GM21717 (cell line): ENCODE data around the gene NEK2.
"Not testable (repeated sequence)": the region's sequence is repeated elsewhere in the genome, so short reads cannot be mapped to it uniquely, and the experiment has no call there.

Experiments used
- ATAC-seq: cut with Tn5 transposase; IDR thresholded peaks from one replicate; pipeline ENCODE4 v1.9.1; 2021; ENCODE audit warnings: mild to moderate bottlenecking, moderate library complexity; ENCODE audit not compliant: unreplicated experiment

Gene NEK2

DNA sequence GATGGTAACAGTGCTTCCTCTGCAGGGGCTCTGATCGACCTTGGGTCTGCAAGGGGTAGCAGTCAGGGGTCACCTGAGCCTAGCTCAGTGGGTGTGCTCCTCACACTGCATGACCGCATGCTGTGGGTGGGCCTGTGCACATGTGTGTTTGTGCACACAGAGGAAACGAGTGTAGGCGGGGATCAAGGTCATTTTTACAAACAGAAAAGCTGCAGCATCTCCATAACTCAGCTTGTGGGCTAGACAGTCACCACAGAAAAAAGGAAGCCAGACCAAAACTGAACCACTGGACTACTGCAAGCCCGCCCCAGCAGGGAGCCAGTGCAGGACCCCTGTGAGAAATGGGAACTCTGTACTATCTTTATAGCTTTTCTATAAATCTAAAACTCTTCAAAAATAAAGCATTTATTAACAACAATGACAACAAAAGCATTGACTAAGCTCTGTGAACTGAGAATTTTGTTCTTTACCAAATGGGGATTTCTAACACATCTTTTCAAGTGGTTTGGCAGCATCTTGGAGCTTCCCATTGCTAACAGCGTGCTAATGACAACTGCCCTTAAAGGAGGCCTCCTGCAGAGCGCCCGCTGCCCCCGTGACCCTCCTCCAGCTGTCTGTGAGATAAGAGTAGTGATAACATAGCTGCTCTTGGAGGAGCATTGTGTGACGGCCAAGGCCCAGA is 19.9 kb upstream of the NEK2 start:
- ATAC-seq, result peak; percentile 51

DNA sequence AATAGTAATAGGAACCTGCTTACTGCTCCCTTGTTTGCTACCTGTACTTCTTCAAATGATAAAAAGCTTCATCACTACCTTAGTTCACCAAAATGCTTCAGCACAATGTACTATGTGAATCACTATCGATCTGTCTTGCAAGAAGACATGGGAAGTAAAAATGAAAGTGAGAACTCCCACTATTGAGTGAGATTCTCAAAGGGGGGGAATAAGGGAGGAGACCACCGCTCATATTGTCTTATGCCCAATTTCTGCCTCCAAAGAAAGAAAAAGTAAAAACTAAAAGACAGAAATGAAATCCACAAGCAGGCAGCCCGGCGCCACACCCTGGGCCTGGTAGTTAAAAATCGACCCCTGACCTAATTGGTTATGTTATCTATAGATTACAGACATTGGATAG is 18.5 kb upstream of the NEK2 start:
- not testable (repeated sequence) for ATAC-seq

DNA sequence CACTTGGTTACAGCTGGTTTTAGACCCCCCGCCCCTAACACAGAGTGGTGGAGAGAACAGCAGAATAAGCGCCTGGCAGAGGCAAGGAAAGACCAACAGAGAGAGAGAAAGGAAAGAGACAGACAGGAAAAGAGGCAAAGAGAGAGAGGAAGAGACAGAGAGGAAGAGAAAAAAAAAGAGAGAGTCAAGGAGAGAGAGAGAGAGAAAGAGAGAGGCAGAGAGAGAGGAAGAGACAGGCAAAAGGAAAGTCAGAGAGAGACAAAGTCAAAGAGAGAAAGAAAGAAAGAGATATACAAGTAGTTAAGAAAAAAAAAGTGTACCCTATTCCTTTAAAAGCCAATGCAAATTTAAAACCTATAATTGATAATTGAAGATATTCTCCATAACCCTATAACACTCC is 13.0 kb upstream of the NEK2 start:
- no peak for ATAC-seq

DNA sequence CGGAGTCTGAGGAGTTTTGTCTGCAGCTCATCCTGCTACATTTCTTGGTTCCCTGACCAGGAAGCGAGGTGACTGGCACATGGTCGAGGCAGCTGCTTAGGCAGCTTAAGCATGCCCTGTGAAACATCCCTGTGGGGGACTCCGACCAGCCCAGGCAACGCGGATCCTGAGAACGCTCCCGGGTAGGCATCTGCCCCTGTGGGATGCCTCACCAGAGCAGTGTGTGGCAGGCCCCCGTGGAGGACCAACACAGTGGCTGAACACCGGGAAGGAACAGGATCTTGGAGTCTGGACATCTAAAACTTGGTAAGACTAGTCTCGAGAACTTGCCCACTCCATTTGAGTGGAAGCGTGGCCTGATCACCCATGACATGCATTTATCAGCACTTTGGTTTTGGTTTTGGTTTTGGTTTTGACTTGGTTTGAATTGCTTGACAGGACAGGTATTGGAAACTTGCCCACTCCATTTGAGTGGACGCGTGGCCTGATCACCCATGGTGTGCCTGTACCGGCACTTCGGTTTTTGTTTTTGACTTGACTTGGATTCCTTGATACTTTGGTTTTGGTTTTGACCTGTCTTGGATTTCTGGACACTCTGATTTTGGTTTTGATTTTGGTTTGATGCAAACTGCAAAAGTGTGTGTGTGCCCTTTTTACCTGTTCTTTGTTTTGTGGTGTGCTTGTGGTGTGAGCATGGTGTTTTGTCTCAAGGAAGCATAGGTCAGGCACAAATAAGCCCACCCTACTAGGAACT is 12.2 kb upstream of the NEK2 start:
- no peak for ATAC-seq

DNA sequence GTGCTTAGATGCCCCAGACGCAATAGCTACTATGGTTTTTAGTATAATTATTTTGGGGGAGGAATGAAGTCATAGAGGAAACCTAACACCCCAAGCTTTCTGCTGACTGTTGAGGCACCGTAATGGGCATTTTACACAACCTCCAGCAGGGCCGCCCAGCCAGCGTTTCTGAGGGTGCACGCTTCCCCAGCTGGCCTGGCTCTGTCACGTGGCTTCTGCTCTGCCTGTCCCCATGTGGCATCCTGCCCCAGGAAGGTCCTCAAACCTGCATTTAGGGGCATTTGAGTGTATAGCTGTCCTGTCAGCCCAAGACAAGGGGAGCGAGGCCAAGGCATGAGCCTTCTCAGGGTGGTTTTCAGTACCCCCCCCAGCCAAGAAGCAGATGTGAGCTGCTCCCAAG is 10.4 kb upstream of the NEK2 start:
- ATAC-seq, result no peak

DNA sequence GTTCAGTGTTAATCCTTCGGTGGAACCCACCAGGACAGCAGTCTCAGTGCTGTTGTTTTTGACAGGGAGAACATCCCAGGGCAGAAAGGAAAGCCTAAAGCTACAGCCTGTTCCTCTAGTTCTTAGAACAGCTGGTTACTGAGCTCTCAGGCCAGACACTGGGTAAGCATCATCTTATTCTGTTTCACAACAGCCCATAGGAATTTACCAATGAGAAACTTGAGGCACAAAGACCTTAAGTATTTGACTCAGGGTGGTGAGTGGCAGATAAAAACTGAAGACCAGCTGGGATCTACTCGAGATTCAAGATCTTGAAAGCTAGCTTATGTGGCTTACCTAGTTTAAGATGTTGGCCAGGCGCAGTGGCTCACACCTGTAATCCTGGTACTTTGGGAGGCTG is 9.4 kb upstream of the NEK2 start:
- no peak for ATAC-seq

DNA sequence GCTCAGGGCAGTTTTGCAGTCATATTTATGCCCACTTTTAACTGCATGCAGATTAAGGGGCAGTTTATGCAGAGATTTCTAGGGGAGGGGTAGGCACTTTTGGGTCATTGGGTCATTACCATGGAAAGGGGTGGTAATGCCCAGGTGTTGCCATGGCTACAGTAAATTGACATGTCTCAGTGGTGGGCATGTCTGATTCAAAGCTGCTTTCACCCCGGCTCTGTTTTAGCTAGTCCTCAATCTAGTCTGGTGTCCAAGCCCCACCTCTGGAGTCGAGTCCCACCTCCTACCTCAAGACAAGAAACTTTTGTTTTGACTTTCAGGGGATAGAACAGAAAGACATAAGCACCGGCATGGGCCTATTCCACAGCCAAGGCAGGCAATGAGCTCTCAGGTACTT is 8.9 kb upstream of the NEK2 start:
- ATAC-seq, result no peak

DNA sequence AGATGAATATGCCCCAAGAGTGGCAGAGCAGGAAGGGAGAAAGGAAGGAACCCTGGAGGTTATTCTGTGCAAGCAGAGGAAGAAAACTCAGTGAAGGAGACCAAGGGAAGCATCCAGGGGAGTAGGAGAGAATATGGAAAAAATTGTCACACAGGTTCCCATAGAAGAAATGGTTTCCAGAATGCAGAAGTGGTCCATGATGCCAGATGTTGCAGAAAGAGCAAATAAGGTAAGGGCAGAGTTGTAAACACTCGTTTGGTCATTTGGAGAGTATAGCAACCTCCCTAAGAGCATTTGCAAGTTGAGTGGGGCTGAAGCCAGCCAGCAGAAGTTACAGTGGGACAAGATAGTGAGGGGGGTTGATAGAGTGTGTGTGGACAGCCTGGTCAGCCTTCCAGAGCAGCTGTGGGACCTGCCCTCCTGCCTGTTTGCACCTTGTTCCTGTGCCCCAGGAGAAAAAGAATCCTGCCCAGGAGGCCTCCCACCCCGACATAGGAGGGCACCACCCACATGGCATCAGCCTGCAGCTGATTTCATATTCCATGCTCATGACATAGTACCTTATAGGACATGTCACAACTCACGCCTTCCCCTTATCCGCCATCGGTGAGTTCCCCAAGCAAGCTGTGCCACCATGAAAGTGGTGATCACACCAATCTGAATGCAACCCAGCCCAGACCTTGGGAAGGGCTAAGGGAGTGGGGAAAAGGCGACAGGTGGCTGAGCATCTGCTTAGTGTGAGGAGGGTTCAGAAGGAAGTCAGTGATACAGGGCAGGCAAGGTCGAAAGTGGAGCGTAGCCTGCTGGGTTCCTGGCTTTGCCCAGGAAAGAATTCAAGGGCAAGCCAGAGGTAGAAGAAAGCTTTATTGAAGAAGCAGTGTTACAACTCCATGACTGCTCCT is 8.2 kb upstream of the NEK2 start:
- ATAC-seq, result no peak

DNA sequence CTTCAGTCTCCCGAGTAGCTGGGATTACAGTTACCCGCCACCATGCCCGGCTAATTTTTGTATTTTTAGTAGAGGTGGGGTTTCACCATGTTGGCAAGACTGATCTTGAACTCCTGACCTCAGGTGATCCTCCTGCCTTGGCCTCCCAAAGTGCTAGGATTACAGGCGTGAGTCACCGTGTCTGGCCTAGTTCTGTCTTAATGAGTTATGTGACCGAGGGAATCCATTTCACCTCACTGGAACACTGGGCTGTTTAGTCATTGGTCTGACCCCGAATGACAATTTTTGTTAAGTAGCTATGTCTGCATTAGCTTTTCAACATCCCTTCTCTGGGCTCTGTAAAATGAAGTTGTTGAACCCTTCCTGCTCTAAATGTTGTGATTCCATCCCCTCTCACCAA is 6.8 kb upstream of the NEK2 start:
- not testable (repeated sequence) for ATAC-seq

DNA sequence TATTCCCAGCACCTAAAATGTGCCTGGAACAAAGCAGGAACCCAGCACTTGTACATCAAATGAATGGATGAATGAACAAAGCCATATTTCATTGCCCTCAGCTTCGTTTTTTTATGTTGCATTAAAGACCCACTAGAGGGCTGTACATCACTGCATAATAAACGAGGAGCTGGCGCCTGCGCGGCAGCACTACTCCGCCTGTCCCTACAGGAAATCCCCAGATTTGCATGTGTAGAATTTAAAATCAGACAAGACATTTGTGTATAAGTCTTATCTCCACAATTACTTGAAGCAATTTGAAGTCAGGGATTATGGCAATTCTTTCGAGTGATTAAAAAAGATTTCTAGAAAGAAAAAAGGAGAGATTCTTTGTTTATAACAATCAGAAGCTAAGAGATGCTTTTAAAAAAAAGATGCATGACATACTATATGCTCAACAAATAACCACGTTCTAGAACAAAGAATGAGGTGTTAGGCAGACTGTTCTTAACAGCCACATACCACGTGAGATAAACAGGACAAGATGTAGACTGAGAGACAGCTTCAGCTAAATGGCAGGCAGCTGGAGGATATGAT is 5.4 kb upstream of the NEK2 start:
- ATAC-seq, result peak; percentile 84

DNA sequence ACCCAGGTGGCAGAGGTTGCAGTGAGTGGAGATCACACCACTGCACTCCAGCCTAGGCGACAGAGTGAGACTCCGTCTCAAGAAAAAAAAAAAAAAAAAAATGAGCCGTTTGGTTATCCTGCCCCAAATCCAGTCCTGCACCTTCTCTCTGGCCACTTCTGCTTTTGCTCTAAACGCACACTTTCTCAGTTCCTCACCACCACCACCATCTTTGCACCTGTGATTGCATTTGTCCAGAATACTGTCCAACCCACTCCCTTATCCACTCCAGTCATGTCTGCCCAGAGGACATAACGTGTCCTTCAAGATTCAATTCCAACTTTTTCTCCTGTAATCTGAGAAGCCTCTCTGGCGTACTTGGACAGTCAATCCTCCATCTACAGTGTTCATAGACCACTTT is 2.2 kb upstream of the NEK2 start:
- no peak for ATAC-seq

DNA sequence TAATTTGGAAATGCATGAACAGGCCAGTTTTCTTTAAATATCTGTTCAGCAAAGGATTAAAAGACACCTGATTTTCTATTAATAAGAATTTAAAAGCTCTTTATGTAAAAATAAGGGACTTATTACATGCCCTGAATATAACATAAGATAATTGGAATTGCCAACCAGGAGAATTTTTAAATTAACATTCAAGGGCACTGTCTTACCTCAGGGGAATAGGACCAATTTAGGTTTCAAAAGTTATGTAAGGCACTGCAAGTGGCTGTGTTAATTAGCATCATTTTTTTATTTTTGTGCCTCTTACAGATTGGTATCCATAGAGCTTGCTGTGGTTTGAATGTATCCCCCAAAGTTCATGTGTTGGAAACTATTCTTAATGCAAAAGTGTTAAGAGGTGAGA is 1.3 kb upstream of the NEK2 start:
- no peak for ATAC-seq

DNA sequence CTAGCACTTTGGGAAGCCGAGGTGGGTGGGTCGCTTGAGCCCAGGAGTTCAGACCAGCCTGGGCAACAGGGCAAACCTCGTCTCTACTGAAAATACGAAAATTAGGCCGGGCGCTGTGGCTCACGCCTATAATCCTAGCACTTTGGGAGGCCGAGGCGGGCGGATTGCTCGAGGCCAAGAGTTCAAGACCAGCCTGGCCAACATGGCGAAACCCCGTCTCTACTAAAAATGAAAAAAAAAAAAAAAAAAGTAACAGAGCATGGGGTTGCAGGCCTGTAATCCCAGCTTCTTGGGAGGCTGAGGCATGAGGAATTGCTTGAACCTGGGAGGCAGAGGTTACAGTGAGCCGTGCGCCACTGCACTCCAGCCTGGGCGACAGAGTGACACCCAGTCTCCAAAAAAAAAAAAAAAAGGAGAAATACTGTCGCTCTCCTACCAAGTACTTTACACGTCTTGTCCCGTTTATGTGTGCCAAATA is 724 bp upstream of the NEK2 start:
- no peak for ATAC-seq

DNA sequence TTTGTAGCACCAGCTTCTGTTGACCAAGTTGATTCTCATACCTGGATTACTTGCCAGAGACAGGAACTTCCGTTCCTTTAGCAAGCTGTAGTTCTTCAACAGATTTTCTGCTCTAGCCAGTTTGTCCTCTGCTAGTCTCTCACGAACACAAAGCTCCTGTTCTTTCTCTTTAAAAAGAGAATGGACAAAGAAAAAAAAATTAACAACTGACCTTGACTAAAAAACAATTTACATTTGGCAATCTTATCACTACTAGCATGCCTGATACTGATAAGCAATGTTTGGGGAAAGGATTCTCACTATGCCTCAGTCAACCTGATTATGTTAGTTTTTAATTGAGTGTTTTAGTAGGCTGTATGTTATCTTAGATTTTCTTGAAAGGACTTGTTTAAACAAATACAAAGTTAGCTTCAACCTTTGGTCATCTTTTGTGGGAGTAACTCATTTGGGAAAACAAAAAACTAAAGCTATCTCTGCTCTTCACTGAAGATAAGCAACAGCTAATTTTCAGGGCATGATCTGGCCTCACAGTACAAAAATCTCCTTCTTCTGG is 8.3 kb downstream of the NEK2 start:
- ATAC-seq, result no peak

DNA sequence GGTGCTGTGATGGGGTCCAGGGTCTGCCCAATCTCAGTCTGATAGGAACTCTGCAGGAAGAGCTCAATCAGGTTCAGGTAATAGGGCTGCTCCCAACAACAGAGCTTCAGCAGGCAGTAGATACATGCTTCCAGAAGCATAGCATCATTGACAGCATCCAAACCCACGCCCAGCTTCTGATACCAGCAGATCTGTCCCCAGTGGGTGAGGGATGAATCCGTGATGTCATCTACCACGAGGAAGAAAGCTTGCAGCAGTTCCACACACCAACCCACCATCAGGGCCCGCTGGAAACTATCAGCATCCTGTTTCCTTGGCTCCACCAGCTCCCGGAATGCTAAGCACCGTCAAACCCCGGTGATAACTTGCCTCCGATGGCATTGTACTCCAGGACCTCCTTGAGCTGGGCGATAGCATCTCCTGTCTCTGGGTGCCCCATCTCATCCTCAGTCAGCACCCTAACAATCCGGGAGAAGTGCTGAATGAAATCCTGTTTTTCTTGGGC is 14.7 kb downstream of the NEK2 start:
- no peak for ATAC-seq

DNA sequence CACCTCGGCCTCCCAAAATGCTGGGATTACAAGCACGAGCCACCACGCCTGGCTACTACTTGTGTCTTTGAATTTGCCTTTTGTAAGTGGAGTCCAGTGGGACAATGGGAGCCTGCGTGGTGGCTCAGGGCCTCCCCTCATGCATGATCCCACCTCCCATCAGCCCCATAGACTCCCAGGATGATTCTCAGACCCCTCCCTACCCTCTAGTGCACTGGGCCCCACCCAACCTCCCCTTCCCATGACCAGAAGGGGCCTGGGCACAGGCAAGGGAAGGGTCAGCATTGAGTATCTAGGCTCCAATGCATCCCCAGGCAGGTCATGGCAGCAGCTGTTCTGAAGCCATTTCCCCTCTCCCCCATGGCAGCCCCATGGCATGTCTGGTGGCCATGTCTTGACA is 18.7 kb downstream of the NEK2 start:
- ATAC-seq, result no peak

DNA sequence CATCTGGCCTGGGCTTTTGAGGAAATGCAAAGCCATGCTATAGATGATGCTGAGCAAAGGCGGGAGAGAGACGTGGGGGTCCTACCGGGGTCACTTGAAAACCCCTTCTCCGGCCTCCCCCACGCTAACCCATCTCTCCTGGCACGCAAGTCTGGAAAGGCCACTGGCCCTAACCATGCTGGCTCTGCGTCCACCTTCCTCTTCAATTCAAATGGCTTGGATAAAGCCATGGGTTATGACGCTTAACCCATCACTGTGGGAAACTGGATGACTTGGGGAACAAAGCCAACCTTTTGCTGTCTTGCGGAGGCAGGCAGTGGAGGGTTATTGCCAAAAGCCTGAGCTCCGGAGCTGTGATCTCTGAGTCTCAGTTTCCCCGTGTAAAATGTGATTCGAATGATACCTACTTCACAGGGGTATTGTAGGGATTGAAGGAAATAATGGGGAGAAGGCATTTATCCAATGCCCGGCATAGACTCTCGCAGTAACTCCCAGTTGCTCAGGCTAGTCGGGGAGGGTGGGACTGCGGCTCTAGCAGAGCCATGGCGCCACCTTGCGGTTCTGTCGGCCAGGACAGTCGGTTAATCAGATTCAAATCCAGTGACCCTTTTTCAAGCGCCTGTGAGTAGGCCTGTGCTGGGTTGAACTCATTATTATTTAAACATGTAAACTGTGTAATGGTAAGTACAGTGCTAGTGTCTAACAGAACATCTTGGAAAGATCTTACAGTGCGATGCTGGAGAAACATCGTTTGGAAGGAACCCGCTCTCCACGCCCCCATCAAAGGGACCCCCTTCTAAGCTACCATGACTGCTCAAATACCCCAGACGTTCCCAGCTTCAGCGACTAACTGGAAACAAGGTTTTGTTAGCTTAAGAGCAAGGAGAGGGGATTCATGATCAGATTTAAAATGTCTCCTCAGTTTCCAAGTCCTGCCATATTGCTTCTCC is 20.3 kb downstream of the NEK2 start:
- ATAC-seq, result peak; percentile 84

DNA sequence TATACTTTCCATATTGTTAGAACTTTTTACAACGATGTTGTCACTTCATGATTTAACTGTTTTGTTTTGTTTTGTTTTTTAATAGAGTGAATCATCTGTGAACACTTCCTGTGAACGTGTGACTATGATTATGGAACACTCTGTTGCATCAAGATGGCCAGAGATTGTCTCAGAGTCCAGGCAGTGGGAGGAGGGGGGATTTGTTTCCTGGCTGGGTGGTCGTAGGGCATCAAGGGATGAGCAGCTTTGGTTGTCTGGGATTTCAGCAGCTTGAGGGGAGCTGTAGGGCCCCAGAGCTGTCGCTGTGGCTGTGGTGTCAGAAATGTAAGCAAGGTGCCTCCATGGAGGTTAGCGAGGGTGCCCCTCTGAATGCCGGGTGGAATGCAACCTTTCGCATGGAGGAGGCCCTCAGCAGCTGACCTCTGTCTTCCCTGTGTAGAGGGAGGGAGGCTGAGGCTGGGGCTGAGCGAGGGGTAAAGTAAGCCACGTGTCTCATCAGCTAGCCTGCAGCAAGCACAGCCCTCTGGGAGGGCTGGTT is 21.4 kb downstream of the NEK2 start:
- ATAC-seq, result no peak

DNA sequence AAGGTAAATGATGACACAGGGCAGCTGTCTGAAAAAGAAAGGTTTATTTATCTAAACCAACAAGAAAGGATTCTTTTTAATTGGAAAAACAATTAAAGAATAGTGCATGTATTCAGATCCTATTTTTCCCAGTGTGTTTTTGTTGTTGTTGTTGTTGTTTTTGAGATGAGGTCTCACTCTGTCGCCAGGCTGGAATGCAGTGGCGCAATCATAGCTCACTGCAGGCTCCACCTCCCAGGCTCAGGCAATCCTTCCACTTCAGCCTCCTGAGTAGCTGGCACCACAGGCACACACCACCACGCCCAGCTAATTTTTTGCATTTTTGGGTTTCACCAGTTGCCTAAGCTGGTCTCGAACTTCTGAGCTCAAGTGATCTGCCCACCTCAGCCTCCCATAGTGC is 22.1 kb downstream of the NEK2 start:
- no peak for ATAC-seq
